AG10803 (cell line): ENCODE data around the gene CCDC177.
A peak's percentile ranks its signal among the peaks of the same experiment; 100 is the strongest.

Experiments
- DNase-seq: peaks from one replicate; pipeline ENCODE4 v3.0.0; 2010; ENCODE audit warnings: low read depth
- H3K4me3 ChIP-seq: 2 replicates; pipeline ENCODE4 v1.5.1; 2011; ENCODE audit warnings: mild to moderate bottlenecking, low read length, control low read depth
- CTCF ChIP-seq: conservative IDR thresholded peaks from 2 replicates; pipeline ENCODE4 v1.5.1; 2011; ENCODE audit warnings: mild to moderate bottlenecking, low read length, control low read depth, inconsistent platforms

The CCDC177 gene

GRCh38 chr14:69615496-69616407, 41.1 kb upstream of the CCDC177 start:
- peak overlapping the region; percentile 47 for H3K4me3 ChIP-seq
- peak; percentile 11; the same call in 1 of the 2 replicates for TF ChIP-seq CTCF
- peak; percentile 84 for DNase-seq

DNA sequence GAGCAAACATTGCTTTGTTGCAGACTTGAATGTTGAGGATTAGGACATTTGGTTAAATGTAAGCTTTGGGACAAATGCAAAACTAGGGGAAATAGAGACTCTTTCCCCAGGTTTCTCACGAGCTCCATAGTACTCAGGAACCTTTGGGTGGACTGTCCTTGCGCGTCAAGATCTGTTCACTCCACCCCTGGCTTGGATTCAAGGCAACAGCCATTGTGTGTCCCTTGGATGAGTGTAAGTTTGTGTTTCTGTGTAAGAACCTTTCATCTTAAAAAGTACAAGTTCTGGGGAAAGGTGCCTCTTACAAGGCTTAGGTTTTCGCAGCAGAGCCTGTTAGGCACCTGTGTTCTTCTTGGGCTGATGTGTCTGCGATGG, 40.4 kb upstream of the CCDC177 start:
- DNase-seq: no peak
- H3K4me3 ChIP-seq: peak overlapping the region; percentile 47; the same call in 1 of the 2 replicates
- no peak for TF ChIP-seq CTCF

DNA sequence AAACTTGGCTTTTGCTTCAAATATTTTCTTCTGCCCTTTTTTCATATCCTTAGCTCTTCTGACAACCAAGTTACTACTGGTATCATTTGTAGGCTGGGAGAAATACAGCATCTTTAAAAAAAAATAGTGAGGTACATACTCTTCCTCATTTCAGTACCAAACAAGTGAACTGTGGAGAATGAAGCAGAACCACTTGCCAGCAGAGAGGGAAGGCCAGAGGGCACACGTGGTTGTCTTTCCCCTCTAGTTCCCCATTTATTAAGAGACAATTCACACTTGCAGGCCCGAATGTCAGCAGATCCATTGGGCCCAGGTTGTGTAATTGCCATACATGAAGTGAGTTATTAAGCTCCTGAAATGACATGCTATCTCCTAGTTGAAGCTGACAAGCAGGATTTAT, 39.9 kb upstream of the CCDC177 start:
- no peak for DNase-seq
- TF ChIP-seq CTCF: no peak
- no peak overlapping the region for H3K4me3 ChIP-seq

GRCh38 chr14:69613312-69614073, 38.8 kb upstream of the CCDC177 start:
- no peak for TF ChIP-seq CTCF
- H3K4me3 ChIP-seq: peak overlapping the region; percentile 69
- DNase-seq: no peak

DNA sequence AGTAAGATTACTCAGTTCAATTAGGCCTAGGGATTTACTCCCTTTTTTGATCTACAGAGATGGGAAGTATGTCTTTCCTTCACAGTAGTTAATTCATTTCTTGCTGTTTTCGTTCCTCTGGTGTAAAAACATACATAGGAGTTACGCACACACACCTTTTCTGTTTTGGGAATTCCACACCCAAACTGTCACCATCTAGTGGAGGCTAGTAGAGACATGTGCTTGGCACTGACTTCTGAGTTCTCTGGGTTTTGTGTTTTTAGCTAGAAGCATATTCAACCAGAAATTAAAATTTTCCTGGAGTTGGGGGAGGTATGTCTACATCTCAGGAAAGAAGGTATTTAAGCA, 38.1 kb upstream of the CCDC177 start:
- DNase-seq: peak; percentile 23
- H3K4me3 ChIP-seq: peak overlapping the region; percentile 69
- TF ChIP-seq CTCF: peak; percentile 46

DNA sequence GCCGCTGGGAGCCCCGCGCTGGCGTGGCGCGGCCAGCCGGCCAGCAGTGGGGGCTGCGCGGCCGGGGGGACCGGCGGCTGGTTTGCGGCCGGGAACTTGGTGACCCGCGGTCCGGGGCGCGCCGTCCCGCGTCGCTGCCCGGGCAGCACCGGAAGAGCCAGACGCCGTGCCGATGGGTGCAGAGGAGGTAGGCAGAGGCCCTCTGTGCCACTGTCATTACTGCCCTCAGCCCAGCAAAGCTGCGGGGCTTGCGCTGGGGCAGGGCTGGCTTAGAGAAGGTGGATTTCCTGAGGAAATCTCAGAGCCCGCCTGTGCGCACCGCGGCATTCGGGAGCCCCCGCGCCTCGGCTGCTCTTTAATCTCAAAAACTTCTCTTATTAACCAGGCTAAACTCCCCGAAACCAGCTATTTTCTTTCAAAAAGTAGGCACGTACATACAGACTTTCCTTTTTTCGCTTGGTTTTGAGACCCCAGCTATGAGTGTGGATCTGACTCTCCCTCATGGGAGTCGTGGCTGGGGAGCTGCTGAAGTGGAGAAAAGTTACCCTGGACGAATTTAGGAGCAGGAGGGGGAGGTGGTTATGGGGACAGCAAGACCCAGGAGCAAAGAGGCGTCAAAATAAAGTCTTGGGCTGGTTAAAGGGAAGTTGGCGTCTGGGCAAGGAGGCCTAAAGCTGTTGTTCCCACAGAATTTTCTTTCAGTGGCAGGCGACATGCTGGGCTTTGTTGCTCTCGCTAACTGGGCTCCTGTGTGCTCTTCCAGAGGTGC, 37.5 kb upstream of the CCDC177 start:
- TF ChIP-seq CTCF: no peak
- DNase-seq: peak; percentile 35
- peak overlapping the region; percentile 69 for H3K4me3 ChIP-seq
